Subcutaneous adipose tissue (tissue), 4 donors: ENCODE data around the gene TBL3. TPM values are rescaled to one million over a fixed set of nuclear protein-coding genes. Genes with fewer than 3 reads are reported as not detected.

Experiments
- CTCF ChIP-seq: fragments of 450-650 bp; IDR thresholded peaks from one replicate; pipeline ENCODE4 v1.5.1; 2016; ENCODE audit warnings: low read depth, mild to moderate bottlenecking, control low read depth, antibody characterized with exemption, moderate library complexity
- total RNA-seq, 4 donors: library from RNA; depleted of rRNA; stranded (reverse); fragments of >200 nt; gene quantifications; one replicate each; pipeline ENCODE4 v1.1.0, GENCODE V29; 2016

TBL3 gene
- total RNA-seq, 4 donors from 2014 or later, result 20.9 to 30.6 (median 26.6) TPM

- TF ChIP-seq CTCF, result no peak
Observed at GRCh38 chr16:1940273-1941161, 31.3 kb upstream of the TBL3 start.

- no peak for TF ChIP-seq CTCF
Observed at GRCh38 chr16:1941162-1942046, 30.4 kb upstream of the TBL3 start.

GRCh38 chr16:1942047-1942809, 29.6 kb upstream of the TBL3 start:
- TF ChIP-seq CTCF, result no peak

GRCh38 chr16:1942810-1943726, 28.8 kb upstream of the TBL3 start, which contains the start of gene MSRB1:
TSS of gene MSRB1 (minus strand) at chr16:1943199. CDS start at chr16:1943156, 43 bp downstream.
- no peak for TF ChIP-seq CTCF

- no peak for TF ChIP-seq CTCF
Observed at GRCh38 chr16:1944612-1945199, 27.1 kb upstream of the TBL3 start.
